ENCODE results near the gene CLCNKB. TPM values are rescaled to one million over a fixed set of nuclear protein-coding genes. Genes with fewer than 3 reads are reported as not detected.

Gene CLCNKB
- total and polyA plus RNA-seq, 2 of the 13 experiments (the other 11 are each of a cell fraction or from before 2014, with no cell fraction given) = 0.04 TPM; not detected in 1

- no peak for TF ChIP-seq ZNF724P (CRISPR knock-in tag; IDR thresholded peaks at IDR 0.05; ENCODE audit: borderline replicate concordance)
- TF ChIP-seq ZBTB49 (CRISPR knock-in tag; IDR thresholded peaks at IDR 0.05; ENCODE audit: borderline replicate concordance) = no peak
- TF ChIP-seq ONECUT2 (CRISPR knock-in tag; IDR thresholded peaks at IDR 0.05) = no peak
- no peak for TF ChIP-seq TBP (CRISPR knock-in tag; IDR thresholded peaks at IDR 0.05)
- TF ChIP-seq NCOA1 (CRISPR knock-in tag; IDR thresholded peaks at IDR 0.05) = no peak
- TF ChIP-seq FOXM1 (CRISPR knock-in tag; IDR thresholded peaks at IDR 0.05) = no peak
- TF ChIP-seq ARNTL (CRISPR knock-in tag; IDR thresholded peaks at IDR 0.05) = no peak
- no peak for TF ChIP-seq MIXL1 (CRISPR knock-in tag; IDR thresholded peaks at IDR 0.05)
- no peak for TF ChIP-seq SNAPC5 (CRISPR knock-in tag; IDR thresholded peaks at IDR 0.05; ENCODE audit: borderline replicate concordance)
- TF ChIP-seq ZNF788 (CRISPR knock-in tag; IDR thresholded peaks at IDR 0.05; ENCODE audit: borderline replicate concordance) = no peak
- peak; percentile 97 for TF ChIP-seq IKZF5 (CRISPR knock-in tag; IDR thresholded peaks at IDR 0.05)
- TF ChIP-seq ZNF556 (CRISPR knock-in tag; IDR thresholded peaks at IDR 0.05; ENCODE audit: borderline replicate concordance) = no peak
- TF ChIP-seq PHF21A (CRISPR knock-in tag; IDR thresholded peaks at IDR 0.05) = no peak
- no peak for TF ChIP-seq HOXD1 (CRISPR knock-in tag; IDR thresholded peaks at IDR 0.05)
- TF ChIP-seq FOXA1 (IDR thresholded peaks at IDR 0.05) = no peak
- no peak for TF ChIP-seq FOXA1 (CRISPR knock-in tag; IDR thresholded peaks at IDR 0.05)
- no peak for TF ChIP-seq NPAS2 (CRISPR knock-in tag; IDR thresholded peaks at IDR 0.05; ENCODE audit: borderline replicate concordance)
- TF ChIP-seq ATF7-NPFF (CRISPR knock-in tag; IDR thresholded peaks at IDR 0.05; ENCODE audit: low read depth) = no peak
- no peak for TF ChIP-seq ZNF670 (CRISPR knock-in tag; IDR thresholded peaks at IDR 0.05; ENCODE audit: borderline replicate concordance)
- no peak for TF ChIP-seq HINFP (CRISPR knock-in tag; IDR thresholded peaks at IDR 0.05; ENCODE audit: low read depth)
- no peak for TF ChIP-seq CC2D1A (CRISPR knock-in tag; IDR thresholded peaks at IDR 0.05)
- TF ChIP-seq PATZ1 (CRISPR knock-in tag; IDR thresholded peaks at IDR 0.05) = 0 out of 2 replicates have a peak, but pooled peaks have one; percentile 6
- TF ChIP-seq ZNF678 (CRISPR knock-in tag; IDR thresholded peaks at IDR 0.05) = no peak
Observed at GRCh38 chr1:16067127-16067768, 23.7 kb downstream of the CLCNKB start (continued).

All from HepG2 (cell line).